ENCODE results near the gene TMEM198. TPM values are rescaled to one million over a fixed set of nuclear protein-coding genes. Genes with fewer than 3 reads are reported as not detected.
A peak's percentile ranks its signal among the peaks of the same experiment; 100 is the strongest.

The TMEM198 gene
- total and polyA plus RNA-seq, 9 of the 15 experiments (the other 6 are each of a cell fraction or from before 2014, with no cell fraction given) = 0.03 to 3.8 (median 1.0) TPM

DNA sequence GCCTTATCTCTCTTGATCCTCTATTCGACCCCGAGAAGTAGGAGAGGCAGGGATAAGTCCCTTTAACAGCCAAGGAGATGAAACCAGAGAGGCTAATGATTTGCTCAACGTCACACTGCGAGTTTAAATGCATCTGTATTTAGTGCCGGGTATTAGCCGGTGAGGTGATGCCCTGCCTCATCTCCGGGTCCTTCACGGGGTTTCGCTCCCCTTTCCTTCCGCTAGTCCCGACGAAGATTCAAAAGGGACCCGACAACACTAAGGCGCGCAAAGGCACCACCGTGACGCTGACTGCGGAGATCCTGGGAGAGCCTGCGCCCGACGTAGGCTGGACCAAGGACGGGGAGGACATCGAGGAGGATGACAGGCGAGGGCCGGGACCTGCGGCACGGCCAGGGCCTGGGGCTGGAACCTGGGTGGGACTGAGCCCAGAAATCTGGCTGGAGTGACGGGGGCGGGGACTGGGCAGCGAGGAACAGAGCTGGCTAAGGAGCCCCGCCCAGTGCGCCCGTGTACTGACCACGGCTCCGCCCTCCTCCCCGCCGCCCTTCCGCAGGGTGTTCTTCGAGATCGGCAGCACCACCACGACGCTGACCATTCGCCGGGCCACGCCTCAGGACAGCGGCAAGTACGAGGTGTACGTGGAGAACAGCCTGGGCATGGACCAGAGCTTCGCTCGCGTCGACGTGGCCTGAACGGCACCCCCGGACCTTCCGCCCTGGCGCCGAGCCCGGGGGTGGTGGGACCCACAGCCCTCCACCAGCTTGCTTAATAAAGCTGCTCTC, 46.1 kb upstream of the TMEM198 start (continued):
- TF ChIP-seq, protein P1, sequence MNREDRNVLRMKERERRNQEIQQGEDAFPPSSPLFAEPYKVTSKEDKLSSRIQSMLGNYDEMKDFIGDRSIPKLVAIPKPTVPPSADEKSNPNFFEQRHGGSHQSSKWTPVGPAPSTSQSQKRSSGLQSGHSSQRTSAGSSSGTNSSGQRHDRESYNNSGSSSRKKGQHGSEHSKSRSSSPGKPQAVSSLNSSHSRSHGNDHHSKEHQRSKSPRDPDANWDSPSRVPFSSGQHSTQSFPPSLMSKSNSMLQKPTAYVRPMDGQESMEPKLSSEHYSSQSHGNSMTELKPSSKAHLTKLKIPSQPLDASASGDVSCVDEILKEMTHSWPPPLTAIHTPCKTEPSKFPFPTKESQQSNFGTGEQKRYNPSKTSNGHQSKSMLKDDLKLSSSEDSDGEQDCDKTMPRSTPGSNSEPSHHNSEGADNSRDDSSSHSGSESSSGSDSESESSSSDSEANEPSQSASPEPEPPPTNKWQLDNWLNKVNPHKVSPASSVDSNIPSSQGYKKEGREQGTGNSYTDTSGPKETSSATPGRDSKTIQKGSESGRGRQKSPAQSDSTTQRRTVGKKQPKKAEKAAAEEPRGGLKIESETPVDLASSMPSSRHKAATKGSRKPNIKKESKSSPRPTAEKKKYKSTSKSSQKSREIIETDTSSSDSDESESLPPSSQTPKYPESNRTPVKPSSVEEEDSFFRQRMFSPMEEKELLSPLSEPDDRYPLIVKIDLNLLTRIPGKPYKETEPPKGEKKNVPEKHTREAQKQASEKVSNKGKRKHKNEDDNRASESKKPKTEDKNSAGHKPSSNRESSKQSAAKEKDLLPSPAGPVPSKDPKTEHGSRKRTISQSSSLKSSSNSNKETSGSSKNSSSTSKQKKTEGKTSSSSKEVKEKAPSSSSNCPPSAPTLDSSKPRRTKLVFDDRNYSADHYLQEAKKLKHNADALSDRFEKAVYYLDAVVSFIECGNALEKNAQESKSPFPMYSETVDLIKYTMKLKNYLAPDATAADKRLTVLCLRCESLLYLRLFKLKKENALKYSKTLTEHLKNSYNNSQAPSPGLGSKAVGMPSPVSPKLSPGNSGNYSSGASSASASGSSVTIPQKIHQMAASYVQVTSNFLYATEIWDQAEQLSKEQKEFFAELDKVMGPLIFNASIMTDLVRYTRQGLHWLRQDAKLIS (CRISPR knock-in tag; IDR thresholded peaks at IDR 0.05) = 0 out of 2 replicates have a peak, but pooled peaks have one; percentile 60
- 0 out of 2 replicates have a peak, but pooled peaks have one; percentile 81 for TF ChIP-seq SUPT5H (IDR thresholded peaks at IDR 0.05)
- peak; percentile 19; the same call in 1 of the 2 replicates for TF ChIP-seq KLF1 (tag; IDR thresholded peaks at IDR 0.05)
- peak; percentile 60 for TF ChIP-seq ZFX (CRISPR knock-in tag; IDR thresholded peaks at IDR 0.05)
- no peak for TF ChIP-seq ZNF165 (CRISPR knock-in tag; IDR thresholded peaks at IDR 0.05; ENCODE audit: borderline replicate concordance)
- TF ChIP-seq, protein P2, sequence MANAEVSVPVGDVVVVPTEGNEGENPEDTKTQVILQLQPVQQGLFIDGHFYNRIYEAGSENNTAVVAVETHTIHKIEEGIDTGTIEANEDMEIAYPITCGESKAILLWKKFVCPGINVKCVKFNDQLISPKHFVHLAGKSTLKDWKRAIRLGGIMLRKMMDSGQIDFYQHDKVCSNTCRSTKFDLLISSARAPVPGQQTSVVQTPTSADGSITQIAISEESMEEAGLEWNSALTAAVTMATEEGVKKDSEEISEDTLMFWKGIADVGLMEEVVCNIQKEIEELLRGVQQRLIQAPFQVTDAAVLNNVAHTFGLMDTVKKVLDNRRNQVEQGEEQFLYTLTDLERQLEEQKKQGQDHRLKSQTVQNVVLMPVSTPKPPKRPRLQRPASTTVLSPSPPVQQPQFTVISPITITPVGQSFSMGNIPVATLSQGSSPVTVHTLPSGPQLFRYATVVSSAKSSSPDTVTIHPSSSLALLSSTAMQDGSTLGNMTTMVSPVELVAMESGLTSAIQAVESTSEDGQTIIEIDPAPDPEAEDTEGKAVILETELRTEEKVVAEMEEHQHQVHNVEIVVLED (CRISPR knock-in tag; IDR thresholded peaks at IDR 0.05) = 0 out of 2 replicates have a peak, but pooled peaks have one; percentile 39
- no peak for TF ChIP-seq FOXM1 (IDR thresholded peaks at IDR 0.05; ENCODE audit: low read depth)
- 0 out of 2 replicates have a peak, but pooled peaks have one; percentile 33 for TF ChIP-seq FOXM1 (CRISPR knock-in tag; IDR thresholded peaks at IDR 0.05; ENCODE audit: low read depth)
- TF ChIP-seq TAF1 (IDR thresholded peaks at IDR 0.05; ENCODE audit: control insufficient read depth, extremely low read depth, insufficient read depth, low read length, severe bottlenecking) = peak; percentile 17
- TF ChIP-seq, protein P3, sequence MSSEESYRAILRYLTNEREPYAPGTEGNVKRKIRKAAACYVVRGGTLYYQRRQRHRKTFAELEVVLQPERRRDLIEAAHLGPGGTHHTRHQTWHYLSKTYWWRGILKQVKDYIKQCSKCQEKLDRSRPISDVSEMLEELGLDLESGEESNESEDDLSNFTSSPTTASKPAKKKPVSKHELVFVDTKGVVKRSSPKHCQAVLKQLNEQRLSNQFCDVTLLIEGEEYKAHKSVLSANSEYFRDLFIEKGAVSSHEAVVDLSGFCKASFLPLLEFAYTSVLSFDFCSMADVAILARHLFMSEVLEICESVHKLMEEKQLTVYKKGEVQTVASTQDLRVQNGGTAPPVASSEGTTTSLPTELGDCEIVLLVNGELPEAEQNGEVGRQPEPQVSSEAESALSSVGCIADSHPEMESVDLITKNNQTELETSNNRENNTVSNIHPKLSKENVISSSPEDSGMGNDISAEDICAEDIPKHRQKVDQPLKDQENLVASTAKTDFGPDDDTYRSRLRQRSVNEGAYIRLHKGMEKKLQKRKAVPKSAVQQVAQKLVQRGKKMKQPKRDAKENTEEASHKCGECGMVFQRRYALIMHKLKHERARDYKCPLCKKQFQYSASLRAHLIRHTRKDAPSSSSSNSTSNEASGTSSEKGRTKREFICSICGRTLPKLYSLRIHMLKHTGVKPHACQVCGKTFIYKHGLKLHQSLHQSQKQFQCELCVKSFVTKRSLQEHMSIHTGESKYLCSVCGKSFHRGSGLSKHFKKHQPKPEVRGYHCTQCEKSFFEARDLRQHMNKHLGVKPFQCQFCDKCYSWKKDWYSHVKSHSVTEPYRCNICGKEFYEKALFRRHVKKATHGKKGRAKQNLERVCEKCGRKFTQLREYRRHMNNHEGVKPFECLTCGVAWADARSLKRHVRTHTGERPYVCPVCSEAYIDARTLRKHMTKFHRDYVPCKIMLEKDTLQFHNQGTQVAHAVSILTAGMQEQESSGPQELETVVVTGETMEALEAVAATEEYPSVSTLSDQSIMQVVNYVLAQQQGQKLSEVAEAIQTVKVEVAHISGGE (CRISPR knock-in tag; IDR thresholded peaks at IDR 0.05) = no peak; a peak in 1 of 6 replicates
- 0 out of 2 replicates have a peak, but pooled peaks have one; percentile 27 for TF ChIP-seq HNRNPL (IDR thresholded peaks at IDR 0.05; ENCODE audit: low read depth, low read length)
- TF ChIP-seq, protein P4, sequence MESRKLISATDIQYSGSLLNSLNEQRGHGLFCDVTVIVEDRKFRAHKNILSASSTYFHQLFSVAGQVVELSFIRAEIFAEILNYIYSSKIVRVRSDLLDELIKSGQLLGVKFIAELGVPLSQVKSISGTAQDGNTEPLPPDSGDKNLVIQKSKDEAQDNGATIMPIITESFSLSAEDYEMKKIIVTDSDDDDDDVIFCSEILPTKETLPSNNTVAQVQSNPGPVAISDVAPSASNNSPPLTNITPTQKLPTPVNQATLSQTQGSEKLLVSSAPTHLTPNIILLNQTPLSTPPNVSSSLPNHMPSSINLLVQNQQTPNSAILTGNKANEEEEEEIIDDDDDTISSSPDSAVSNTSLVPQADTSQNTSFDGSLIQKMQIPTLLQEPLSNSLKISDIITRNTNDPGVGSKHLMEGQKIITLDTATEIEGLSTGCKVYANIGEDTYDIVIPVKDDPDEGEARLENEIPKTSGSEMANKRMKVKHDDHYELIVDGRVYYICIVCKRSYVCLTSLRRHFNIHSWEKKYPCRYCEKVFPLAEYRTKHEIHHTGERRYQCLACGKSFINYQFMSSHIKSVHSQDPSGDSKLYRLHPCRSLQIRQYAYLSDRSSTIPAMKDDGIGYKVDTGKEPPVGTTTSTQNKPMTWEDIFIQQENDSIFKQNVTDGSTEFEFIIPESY (CRISPR knock-in tag; IDR thresholded peaks at IDR 0.05) = no peak
- no peak for TF ChIP-seq ZNF696 (CRISPR knock-in tag; conservative IDR thresholded peaks at IDR 0.05)
- TF ChIP-seq FOXP1 (CRISPR knock-in tag; IDR thresholded peaks at IDR 0.05) = peak; percentile 77; the same call in 1 of the 2 replicates

Data from K562 (cell line).